Naive thymus-derived CD4-positive, alpha-beta T cell (primary cell): ENCODE data around the gene TSKS. TPM values are rescaled to one million over a fixed set of nuclear protein-coding genes. Genes with fewer than 3 reads are reported as not detected.

Experiments used
- ATAC-seq: fragments of 150-1000 bp; cut with Tn5 transposase; 2 replicates; pipeline ENCODE4 v1.10.0; 2021; ENCODE audit warnings: mild to moderate bottlenecking, moderate library complexity
- CTCF ChIA-PET: fragments of 350-600 bp; sonication (Branson Sonifier 250); formaldehyde crosslinking; loops from one replicate; lab custom pipeline; 2021; ENCODE audit warnings: antibody characterized with exemption; lab: Charles Lee
- POLR2A ChIA-PET: fragments of 350-600 bp; sonication (Branson Sonifier 250); formaldehyde crosslinking; loops from one replicate; lab custom pipeline; 2021; ENCODE audit warnings: antibody characterized with exemption, inconsistent platforms; lab: Charles Lee
- DNase-seq, 9 donors: peaks; one replicate each; pipeline versions ENCODE4 v3.0.0 to v3.0.0-alpha.2; 2020 to 2022; ENCODE audit warnings: mixed read lengths in 1 of 9
- H3K27ac ChIP-seq: one replicate; pipeline ENCODE4 v1.7.0; 2013; ENCODE audit warnings: mild to moderate bottlenecking, low read depth, low read length, moderate library complexity
- H3K27me3 ChIP-seq, 2 donors: one replicate each; pipeline ENCODE4 v1.7.0; 2013; ENCODE audit warnings: low read length in 2 of 2, mild to moderate bottlenecking in 2 of 2, moderate library complexity in 2 of 2; ENCODE audit not compliant: control insufficient read depth in 2 of 2, insufficient read depth in 2 of 2
- H3K36me3 ChIP-seq, 3 experiments: 1 replicate in 2 of 3; 2 replicates in 1 of 3; pipeline ENCODE4 v1.7.0; 2013; ENCODE audit warnings: low read length in 3 of 3, mild to moderate bottlenecking in 3 of 3, moderate library complexity in 1 of 3; ENCODE audit not compliant: insufficient read depth in 3 of 3, control insufficient read depth in 2 of 3
- H3K4me1 ChIP-seq, 2 donors: one replicate each; pipeline ENCODE4 v1.7.0; 2013; ENCODE audit warnings: low read length in 2 of 2, mild to moderate bottlenecking in 2 of 2, moderate library complexity in 1 of 2; ENCODE audit not compliant: control insufficient read depth in 2 of 2, insufficient read depth in 2 of 2
- H3K4me3 ChIP-seq: 2 replicates; pipeline ENCODE4 v1.7.0; 2013; ENCODE audit warnings: mild to moderate bottlenecking, low read length
- H3K9me3 ChIP-seq, 3 experiments: 1 replicate in 2 of 3; 2 replicates in 1 of 3; pipeline ENCODE4 v1.7.0; 2013; ENCODE audit warnings: low read length in 3 of 3; ENCODE audit not compliant: control insufficient read depth in 2 of 3
- H3K27ac Mint-ChIP-seq, 9 donors: one replicate each; pipeline ENCODE4 v1.8.0; 2020 to 2022; ENCODE audit warnings: mixed read lengths in 9 of 9, mild to moderate bottlenecking in 8 of 9, moderate library complexity in 5 of 9, inconsistent platforms in 2 of 9
- H3K27me3 Mint-ChIP-seq, 5 donors: one replicate each; pipeline ENCODE4 v1.8.0; 2021 to 2022; ENCODE audit warnings: mixed read lengths in 5 of 5, mild to moderate bottlenecking in 1 of 5
- H3K36me3 Mint-ChIP-seq, 5 donors: one replicate each; pipeline ENCODE4 v1.8.0; 2020 to 2022; ENCODE audit warnings: mixed read lengths in 5 of 5, mild to moderate bottlenecking in 3 of 5, inconsistent platforms in 1 of 5
- H3K4me1 Mint-ChIP-seq, 7 donors: one replicate each; pipeline ENCODE4 v1.8.0; 2020 to 2022; ENCODE audit warnings: mixed read lengths in 7 of 7, mild to moderate bottlenecking in 3 of 7, inconsistent platforms in 1 of 7
- H3K4me3 Mint-ChIP-seq, 10 donors: one replicate each; pipeline ENCODE4 v1.8.0; 2020 to 2022; ENCODE audit warnings: mild to moderate bottlenecking in 10 of 10, mixed read lengths in 10 of 10, moderate library complexity in 6 of 10, inconsistent platforms in 2 of 10
- H3K9me3 Mint-ChIP-seq, 11 donors: one replicate each; pipeline ENCODE4 v1.8.0; 2020 to 2022; ENCODE audit warnings: mixed read lengths in 11 of 11, mild to moderate bottlenecking in 4 of 11, inconsistent platforms in 1 of 11, moderate library complexity in 1 of 11
- intact Hi-C, 2 donors: fragments of 100-400 bp; cut with micrococcal nuclease; formaldehyde crosslinking; loops; one replicate each; pipeline ENCODE4 v1.15.1; 2023
- polyA plus RNA-seq, 2 donors: library from polyadenylated mRNA; unstranded; fragments of 300-500 nt; fragmentation: Illumina TruSeq; gene quantifications; one replicate each; pipeline ENCODE4 v1.2.3, GENCODE V29; 2021
- total RNA-seq, 6 experiments: library from RNA in 5 of 6; stranded (reverse) in 5 of 6; gene quantifications; 1 replicate in 5 of 6; 2 replicates in 1 of 6; pipeline ENCODE4 v1.2.3 and lab custom pipeline; 2021 to 2026

TSKS gene
- total and polyA plus RNA-seq, 7 experiments from 2014 or later = 0.51 to 3.6 (median 1.5) TPM

DNA sequence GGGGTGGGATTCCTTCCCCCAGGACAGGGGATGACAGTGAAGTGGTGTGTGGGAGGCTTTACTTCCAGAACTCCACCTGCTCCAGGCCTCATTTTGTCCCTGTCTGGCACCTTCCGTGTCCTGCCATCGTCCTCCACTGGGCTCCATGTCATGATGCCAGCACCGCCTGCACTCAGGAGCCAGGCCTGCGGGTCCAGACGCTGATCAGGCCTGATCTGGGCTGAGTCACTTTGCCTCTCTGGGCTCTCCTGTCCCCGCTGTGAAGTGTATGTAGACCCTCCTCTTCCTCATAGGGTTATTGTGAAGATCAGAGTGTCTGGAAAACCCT is 40.4 kb upstream of the TSKS start:
- no peaks in the 10 kb centered on the region for H3K27me3 ChIP-seq
- H3K27ac ChIP-seq = no peak overlapping the region
- intact Hi-C loops = no loop called here
- POLR2A ChIA-PET = no interaction called here
- CTCF ChIA-PET = no interaction called here
- H3K9me3 Mint-ChIP-seq = no peaks in the 10 kb centered on the region
- H3K36me3 ChIP-seq = peaks cover 0 to 56% (median 8%) of the 10 kb centered on the region in 3 experiments
- DNase-seq = no peak
- no peaks in the 10 kb centered on the region for H3K4me1 ChIP-seq
- no peaks in the 10 kb centered on the region for H3K27me3 Mint-ChIP-seq
- H3K9me3 ChIP-seq = no peaks in the 10 kb centered on the region
- no peak overlapping the region for H3K4me3 Mint-ChIP-seq
- no peak for ATAC-seq
- no peak overlapping the region for H3K4me3 ChIP-seq
- H3K4me1 Mint-ChIP-seq = peaks cover 0 to 11% (median 4%) of the 10 kb centered on the region in 7 donors
- H3K27ac Mint-ChIP-seq = peak overlapping the region in 3 of 9 donors; percentile 18 to 53 (median 46)
- H3K36me3 Mint-ChIP-seq = peaks cover 0 to 26% (median 12%) of the 10 kb centered on the region in 5 donors

DNA sequence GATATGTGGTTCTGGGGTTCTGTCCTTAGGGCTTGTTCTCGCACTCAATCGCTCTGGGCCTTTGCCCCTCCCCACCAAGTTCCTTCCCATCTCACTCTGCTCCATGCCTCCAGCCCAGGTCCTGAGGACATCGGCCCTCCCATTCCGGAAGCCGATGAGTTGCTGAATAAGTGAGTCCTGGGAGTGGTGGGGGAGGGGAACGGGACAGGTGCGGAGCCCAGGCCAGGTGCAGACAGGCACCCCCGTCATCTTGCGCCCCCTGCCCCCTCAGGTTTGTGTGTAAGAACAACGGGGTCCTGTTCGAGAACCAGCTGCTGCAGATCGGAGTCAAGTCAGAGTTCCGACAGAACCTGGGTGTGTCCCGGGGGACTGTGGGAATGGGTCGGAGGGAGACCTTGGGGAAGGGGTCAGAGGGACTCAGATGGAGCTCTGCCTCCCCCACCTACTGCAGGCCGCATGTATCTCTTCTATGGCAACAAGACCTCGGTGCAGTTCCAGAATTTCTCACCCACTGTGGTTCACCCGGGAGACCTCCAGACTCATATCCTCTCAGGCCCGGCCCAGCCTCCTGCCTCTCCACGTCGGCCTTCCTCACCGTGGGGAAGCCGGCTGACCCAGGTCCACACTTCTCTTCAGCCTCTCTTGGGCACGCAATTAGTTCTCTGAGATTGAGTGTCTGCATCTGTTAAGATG is 39.9 kb upstream of the TSKS start:
- no peaks in the 10 kb centered on the region for H3K9me3 ChIP-seq
- Mint-ChIP-seq H3K9me3 (no peaks in the 10 kb centered on the region), H3K4me1 (peaks cover 0 to 8% (median 3%) of the 10 kb centered on the region in 7 donors), H3K36me3 (peaks cover 0 to 26% (median 12%) of the 10 kb centered on the region in 5 donors), H3K27me3 (no peaks in the 10 kb centered on the region), H3K27ac (peak overlapping the region in 3 of 9 donors; percentile 3 to 18 (median 5)), H3K4me3 (no peak overlapping the region)
- H3K36me3 ChIP-seq = peaks cover 0 to 61% (median 8%) of the 10 kb centered on the region in 3 experiments
- DNase-seq (no peak), ATAC-seq (no peak)
- H3K27ac ChIP-seq = no peak overlapping the region
- ChIA-PET POLR2A (no interaction called here), CTCF (no interaction called here)
- no peaks in the 10 kb centered on the region for H3K4me1 ChIP-seq
- intact Hi-C loops = no loop called here
- no peaks in the 10 kb centered on the region for H3K27me3 ChIP-seq
- no peak overlapping the region for H3K4me3 ChIP-seq

DNA sequence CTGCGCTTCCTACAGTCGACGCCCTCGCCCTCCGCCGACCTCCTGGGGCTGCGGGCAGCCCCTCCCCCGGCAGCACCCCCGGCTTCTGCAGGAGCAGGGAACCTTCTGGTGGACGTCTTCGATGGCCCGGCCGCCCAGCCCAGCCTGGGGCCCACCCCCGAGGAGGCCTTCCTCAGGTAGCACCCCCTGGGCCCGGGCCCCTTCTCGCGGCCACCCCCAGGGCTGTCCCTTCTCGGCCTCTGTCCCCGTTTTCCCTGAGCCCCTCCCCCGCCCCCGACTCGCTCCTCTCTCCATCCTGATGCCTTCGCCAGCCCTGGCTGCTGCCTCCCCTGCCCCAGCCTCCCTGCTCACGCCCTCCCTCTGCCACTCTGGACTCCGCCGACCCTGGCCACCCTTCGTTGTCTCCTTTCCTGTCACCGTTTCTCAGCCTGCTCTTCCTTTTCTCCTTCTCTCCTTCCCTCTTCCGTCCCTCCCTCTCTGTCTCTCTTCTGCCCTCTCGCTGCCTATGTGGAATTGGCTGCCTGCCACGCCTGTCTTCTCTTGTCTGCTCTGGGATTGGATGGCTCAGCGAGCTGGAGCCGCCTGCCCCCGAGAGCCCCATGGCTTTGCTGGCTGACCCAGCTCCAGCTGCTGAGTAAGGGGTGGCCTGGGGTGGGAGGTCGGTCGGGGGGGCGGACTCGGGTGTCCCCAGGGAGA is 39.0 kb upstream of the TSKS start:
- intact Hi-C loops = no loop called here
- no peak overlapping the region for H3K27ac ChIP-seq
- POLR2A ChIA-PET = no interaction called here
- Mint-ChIP-seq H3K4me1 (peaks cover 0 to 7% (median 0%) of the 10 kb centered on the region in 7 donors), H3K36me3 (peaks cover 0 to 26% (median 12%) of the 10 kb centered on the region in 5 donors), H3K4me3 (no peak overlapping the region), H3K27me3 (no peaks in the 10 kb centered on the region), H3K9me3 (no peaks in the 10 kb centered on the region), H3K27ac (peak overlapping the region in 1 of 9 donors; percentile 14)
- no peaks in the 10 kb centered on the region for H3K4me1 ChIP-seq
- no peaks in the 10 kb centered on the region for H3K9me3 ChIP-seq
- no peaks in the 10 kb centered on the region for H3K27me3 ChIP-seq
- H3K4me3 ChIP-seq = no peak overlapping the region
- peaks cover 0 to 66% (median 8%) of the 10 kb centered on the region in 3 experiments for H3K36me3 ChIP-seq
- ATAC-seq = no peak
- CTCF ChIA-PET = no interaction called here
- no peak for DNase-seq

DNA sequence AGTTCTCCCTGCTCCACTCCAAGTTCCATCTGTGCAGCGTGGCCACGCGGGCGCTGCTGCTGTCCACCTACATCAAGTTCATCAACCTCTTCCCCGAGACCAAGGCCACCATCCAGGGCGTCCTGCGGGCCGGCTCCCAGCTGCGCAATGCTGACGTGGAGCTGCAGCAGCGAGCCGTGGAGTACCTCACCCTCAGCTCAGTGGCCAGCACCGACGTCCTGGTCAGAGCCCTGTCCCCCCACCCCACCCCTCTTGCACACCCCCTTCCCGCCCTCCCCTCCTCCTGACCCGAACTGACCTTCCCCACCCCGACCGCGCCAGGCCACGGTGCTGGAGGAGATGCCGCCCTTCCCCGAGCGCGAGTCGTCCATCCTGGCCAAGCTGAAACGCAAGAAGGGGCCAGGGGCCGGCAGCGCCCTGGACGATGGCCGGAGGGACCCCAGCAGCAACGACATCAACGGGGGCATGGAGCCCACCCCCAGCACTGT is 38.3 kb upstream of the TSKS start:
- H3K4me3 Mint-ChIP-seq = no peak overlapping the region
- peaks cover 0 to 5% (median 0%) of the 10 kb centered on the region in 7 donors for H3K4me1 Mint-ChIP-seq
- H3K4me1 ChIP-seq = no peaks in the 10 kb centered on the region
- H3K4me3 ChIP-seq = no peak overlapping the region
- DNase-seq = no peak
- H3K36me3 Mint-ChIP-seq = peaks cover 3 to 29% (median 15%) of the 10 kb centered on the region in 5 donors
- ATAC-seq = no peak
- intact Hi-C loops = no loop called here
- H3K9me3 Mint-ChIP-seq = no peaks in the 10 kb centered on the region
- POLR2A ChIA-PET = no interaction called here
- H3K27ac Mint-ChIP-seq = no peak overlapping the region
- H3K27ac ChIP-seq = no peak overlapping the region
- H3K27me3 ChIP-seq = no peaks in the 10 kb centered on the region
- CTCF ChIA-PET = no interaction called here
- peaks cover 0 to 73% (median 8%) of the 10 kb centered on the region in 3 experiments for H3K36me3 ChIP-seq
- no peaks in the 10 kb centered on the region for H3K9me3 ChIP-seq
- no peaks in the 10 kb centered on the region for H3K27me3 Mint-ChIP-seq

DNA sequence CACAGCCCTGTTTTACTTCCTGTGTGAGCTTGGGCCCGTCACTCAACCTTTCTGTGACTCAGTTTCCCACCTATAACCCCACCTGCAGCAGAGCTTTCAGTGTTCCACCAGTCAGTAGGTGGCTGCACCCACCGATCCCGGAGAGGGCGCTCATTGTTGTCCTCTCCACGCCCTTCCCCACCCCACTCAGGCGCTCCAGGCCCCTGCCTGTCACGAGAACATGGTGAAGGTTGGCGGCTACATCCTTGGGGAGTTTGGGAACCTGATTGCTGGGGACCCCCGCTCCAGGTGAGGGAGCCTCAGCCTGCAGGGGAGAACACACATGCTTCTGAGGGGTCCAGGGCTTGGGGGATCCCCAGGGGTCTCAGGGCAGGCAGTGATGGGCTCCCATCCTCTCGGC is 37.7 kb upstream of the TSKS start:
- H3K9me3 ChIP-seq = no peaks in the 10 kb centered on the region
- Mint-ChIP-seq H3K27ac (no peak overlapping the region), H3K4me1 (peaks cover 0 to 5% (median 0%) of the 10 kb centered on the region in 7 donors), H3K27me3 (no peaks in the 10 kb centered on the region), H3K4me3 (no peak overlapping the region), H3K9me3 (no peaks in the 10 kb centered on the region), H3K36me3 (peaks cover 6 to 30% (median 12%) of the 10 kb centered on the region in 5 donors)
- H3K4me3 ChIP-seq = no peak overlapping the region
- ChIA-PET CTCF (no interaction called here), POLR2A (no interaction called here)
- H3K36me3 ChIP-seq = peaks cover 0 to 78% (median 8%) of the 10 kb centered on the region in 3 experiments
- DNase-seq (no peak), ATAC-seq (no peak)
- intact Hi-C loops = no loop called here
- no peaks in the 10 kb centered on the region for H3K4me1 ChIP-seq
- H3K27me3 ChIP-seq = no peaks in the 10 kb centered on the region
- no peak overlapping the region for H3K27ac ChIP-seq

DNA sequence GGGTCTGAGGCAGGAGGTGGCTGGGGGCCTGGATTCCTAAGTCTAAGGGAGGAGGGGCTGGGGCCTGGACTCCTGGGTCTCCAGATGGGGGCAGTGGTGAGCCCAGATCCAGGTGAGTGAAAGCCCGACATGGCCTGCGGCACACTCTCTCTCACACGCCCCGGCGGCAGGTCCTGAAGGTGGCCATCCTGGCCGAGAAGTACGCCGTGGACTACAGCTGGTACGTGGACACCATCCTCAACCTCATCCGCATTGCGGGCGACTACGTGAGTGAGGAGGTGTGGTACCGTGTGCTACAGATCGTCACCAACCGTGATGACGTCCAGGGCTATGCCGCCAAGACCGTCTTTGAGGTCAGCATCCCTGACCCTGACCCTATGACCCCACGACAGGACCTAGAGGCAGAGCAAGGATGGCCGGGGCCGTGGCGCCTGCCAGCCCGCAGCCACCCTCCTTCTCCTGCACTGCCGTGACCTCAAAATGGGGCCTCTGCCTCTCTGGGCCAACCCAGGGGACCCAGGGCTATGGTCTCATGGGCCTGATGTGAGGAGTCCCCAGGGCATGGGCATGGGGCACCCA is 36.8 kb upstream of the TSKS start:
- Mint-ChIP-seq H3K36me3 (peaks cover 6 to 35% (median 12%) of the 10 kb centered on the region in 5 donors), H3K27me3 (no peaks in the 10 kb centered on the region), H3K4me3 (no peak overlapping the region), H3K4me1 (peaks cover 0 to 5% (median 0%) of the 10 kb centered on the region in 7 donors), H3K9me3 (no peaks in the 10 kb centered on the region), H3K27ac (no peak overlapping the region)
- intact Hi-C loops = no loop called here
- ATAC-seq = peak; percentile 51
- H3K4me3 ChIP-seq = no peak overlapping the region
- no peaks in the 10 kb centered on the region for H3K4me1 ChIP-seq
- no peaks in the 10 kb centered on the region for H3K9me3 ChIP-seq
- no peak overlapping the region for H3K27ac ChIP-seq
- ChIA-PET CTCF (no interaction called here), POLR2A (no interaction called here)
- peaks cover 1 to 86% (median 8%) of the 10 kb centered on the region in 3 experiments for H3K36me3 ChIP-seq
- no peaks in the 10 kb centered on the region for H3K27me3 ChIP-seq
- no peak for DNase-seq
